Right lobe of liver (tissue), 6 donors: Measurements from ENCODE around the gene SCUBE1. TPM values are rescaled to one million over a fixed set of nuclear protein-coding genes. Genes with fewer than 3 reads are reported as not detected.

Source experiments
- ATAC-seq, 4 donors: fragments of 200-7000 bp; cut with Tn5 transposase; one replicate each; pipeline ENCODE4 v1.9.1; 2020; ENCODE audit warnings: mild to moderate bottlenecking in 4 of 4, moderate library complexity in 4 of 4
- DNase-seq, 3 donors: peaks; one replicate each; pipeline ENCODE4 v3.0.0-alpha.2; 2020
- H3K27ac ChIP-seq, 3 donors: fragments of 200-600 bp; one replicate each; pipeline ENCODE4 v1.8.0; 2022
- H3K27me3 ChIP-seq, 2 donors: fragments of 200-600 bp; one replicate each; pipeline ENCODE4 v1.8.0; 2022
- H3K36me3 ChIP-seq, 4 donors: fragments of 200-600 bp; sonication (generic) in 1 of 4; one replicate each; pipeline versions ENCODE4 v1.5.1 to v1.8.0; 2017 to 2022; ENCODE audit warnings: control low read depth in 1 of 4
- H3K4me1 ChIP-seq, 4 donors: fragments of 200-600 bp; sonication (generic) in 1 of 4; one replicate each; pipeline versions ENCODE4 v1.5.1 to v1.8.0; 2017 to 2022; ENCODE audit warnings: control low read depth in 1 of 4
- H3K4me3 ChIP-seq, 3 donors: fragments of 200-600 bp; one replicate each; pipeline ENCODE4 v1.8.0; 2022
- H3K9me3 ChIP-seq, 4 donors: fragments of 200-600 bp; sonication (generic) in 1 of 4; one replicate each; pipeline versions ENCODE4 v1.5.1 to v1.8.0; 2017 to 2022; ENCODE audit warnings: control low read depth in 1 of 4
- POLR2A ChIP-seq: fragments of 450-650 bp; IDR thresholded peaks from one replicate; pipeline ENCODE4 v1.6.1; 2017; ENCODE audit warnings: antibody characterized with exemption, mild to moderate bottlenecking
- WGBS: methylation state at CpG from one replicate; pipeline ENCODE4 v1.1.6; 2018; ENCODE audit warnings: low coverage, low lambda C conversion rate; ENCODE audit not compliant: insufficient coverage; ENCODE audit errors: missing lambda C conversion rate; 5-methylcytosine and 5-hydroxymethylcytosine counted together
- intact Hi-C, 2 donors: fragments of 100-400 bp; cut with DNase I; formaldehyde crosslinking; loops; one replicate each; pipeline versions ENCODE4 v1.11.2 to v1.14.1; 2022
- total RNA-seq, 6 experiments: library from RNA; depleted of rRNA in 2 of 6; stranded (reverse); fragments of >200 nt in 2 of 6; fragmentation: NEBNext Ultra II Directional in 3 of 6; extraction: Animal tissue kit (Norgen Biotek cat#: 25700) in 3 of 6; gene quantifications; one replicate each; pipeline versions ENCODE4 v1.1.0 to v1.2.4, GENCODE V29; 2016 to 2023
- TF ChIP-seq, protein P1 (sequence below), 4 donors: fragments of 200-600 bp in 3 of 4; fragments of 450-650 bp in 1 of 4; IDR thresholded peaks; one replicate each; pipeline versions ENCODE4 v1.5.1 to v1.8.0; 2016 to 2022; ENCODE audit warnings: antibody characterized with exemption in 4 of 4, mild to moderate bottlenecking in 2 of 4
- donor health status: DM: no; HTN: yes; CAD: no.
- donor health status: DM: no; HTN: no; CAD: no.
- donor health status: DM: no; HTN: no; CAD: no.
- donor health status: DM: no; HTN: yes; CAD: no.
- donor health status: DM: no; HTN: yes; CAD: no.

Gene SCUBE1
- total RNA-seq, 6 experiments from 2014 or later, result 0.73 to 11.7 (median 2.7) TPM

GRCh38 chr22:43293259-43293654 lies 49.9 kb downstream of the SCUBE1 start:
- H3K4me3 ChIP-seq, result no peak overlapping the region
- no peak for ATAC-seq
- no peaks in the 10 kb centered on the region for H3K9me3 ChIP-seq
- H3K27me3 ChIP-seq, result no peaks in the 10 kb centered on the region
- TF ChIP-seq POLR2A, result no peak
- TF ChIP-seq, protein P1, sequence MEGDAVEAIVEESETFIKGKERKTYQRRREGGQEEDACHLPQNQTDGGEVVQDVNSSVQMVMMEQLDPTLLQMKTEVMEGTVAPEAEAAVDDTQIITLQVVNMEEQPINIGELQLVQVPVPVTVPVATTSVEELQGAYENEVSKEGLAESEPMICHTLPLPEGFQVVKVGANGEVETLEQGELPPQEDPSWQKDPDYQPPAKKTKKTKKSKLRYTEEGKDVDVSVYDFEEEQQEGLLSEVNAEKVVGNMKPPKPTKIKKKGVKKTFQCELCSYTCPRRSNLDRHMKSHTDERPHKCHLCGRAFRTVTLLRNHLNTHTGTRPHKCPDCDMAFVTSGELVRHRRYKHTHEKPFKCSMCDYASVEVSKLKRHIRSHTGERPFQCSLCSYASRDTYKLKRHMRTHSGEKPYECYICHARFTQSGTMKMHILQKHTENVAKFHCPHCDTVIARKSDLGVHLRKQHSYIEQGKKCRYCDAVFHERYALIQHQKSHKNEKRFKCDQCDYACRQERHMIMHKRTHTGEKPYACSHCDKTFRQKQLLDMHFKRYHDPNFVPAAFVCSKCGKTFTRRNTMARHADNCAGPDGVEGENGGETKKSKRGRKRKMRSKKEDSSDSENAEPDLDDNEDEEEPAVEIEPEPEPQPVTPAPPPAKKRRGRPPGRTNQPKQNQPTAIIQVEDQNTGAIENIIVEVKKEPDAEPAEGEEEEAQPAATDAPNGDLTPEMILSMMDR (IDR thresholded peaks at IDR 0.05), result no peak
- H3K36me3 ChIP-seq, result no peaks in the 10 kb centered on the region
- intact Hi-C loops, result no loop called here
- no peak for DNase-seq
- WGBS, result no CpG with 5 or more reads among the region's 17 CpGs
- H3K4me1 ChIP-seq, result peaks cover 0 to 8% (median 0%) of the 10 kb centered on the region in 4 donors
- no peak overlapping the region for H3K27ac ChIP-seq

GRCh38 chr22:43292630-43293018 lies 50.5 kb downstream of the SCUBE1 start:
- H3K27me3 ChIP-seq, result no peaks in the 10 kb centered on the region
- no peak for ATAC-seq
- DNase-seq, result no peak
- TF ChIP-seq, protein P1 (IDR thresholded peaks at IDR 0.05), result no peak
- TF ChIP-seq POLR2A, result no peak
- intact Hi-C loops, result no loop called here
- H3K4me3 ChIP-seq, result no peak overlapping the region
- H3K36me3 ChIP-seq, result no peaks in the 10 kb centered on the region
- H3K4me1 ChIP-seq, result peaks cover 0 to 3% (median 0%) of the 10 kb centered on the region in 4 donors
- H3K27ac ChIP-seq, result no peak overlapping the region
- H3K9me3 ChIP-seq, result no peaks in the 10 kb centered on the region
- WGBS, result 100% methylated on average over 4 of the region's 9 CpGs

DNA sequence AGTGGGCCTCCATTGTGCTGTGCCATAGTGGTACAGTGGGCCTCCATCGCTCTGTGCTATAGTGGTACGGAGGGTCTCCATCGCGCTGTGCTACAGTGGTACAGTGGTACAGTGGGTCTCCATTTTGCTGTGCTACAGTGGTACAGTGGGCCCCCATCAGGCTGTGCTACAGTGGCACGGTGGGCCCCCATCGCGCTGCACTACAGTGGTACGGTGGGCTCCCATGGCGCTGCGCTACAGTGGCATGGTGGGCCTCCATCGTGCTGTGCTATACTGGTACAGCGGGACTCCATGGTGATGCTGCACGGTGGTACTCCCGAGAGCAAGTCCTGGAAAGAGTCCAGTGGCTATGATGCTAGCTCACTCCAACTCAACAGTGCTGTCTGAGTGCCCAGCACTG lies 51.8 kb downstream of the SCUBE1 start:
- Histone ChIP-seq H3K4me3 (no peak overlapping the region), H3K27me3 (no peaks in the 10 kb centered on the region), H3K27ac (no peak overlapping the region), H3K36me3 (no peaks in the 10 kb centered on the region), H3K9me3 (no peaks in the 10 kb centered on the region), H3K4me1 (no peaks in the 10 kb centered on the region)
- no peak for TF ChIP-seq POLR2A
- TF ChIP-seq, protein P1 (IDR thresholded peaks at IDR 0.05), result no peak
- ATAC-seq (no peak), DNase-seq (no peak)
- intact Hi-C loops, result no loop called here
- WGBS, result 90% methylated on average over 2 of the region's 14 CpGs

DNA sequence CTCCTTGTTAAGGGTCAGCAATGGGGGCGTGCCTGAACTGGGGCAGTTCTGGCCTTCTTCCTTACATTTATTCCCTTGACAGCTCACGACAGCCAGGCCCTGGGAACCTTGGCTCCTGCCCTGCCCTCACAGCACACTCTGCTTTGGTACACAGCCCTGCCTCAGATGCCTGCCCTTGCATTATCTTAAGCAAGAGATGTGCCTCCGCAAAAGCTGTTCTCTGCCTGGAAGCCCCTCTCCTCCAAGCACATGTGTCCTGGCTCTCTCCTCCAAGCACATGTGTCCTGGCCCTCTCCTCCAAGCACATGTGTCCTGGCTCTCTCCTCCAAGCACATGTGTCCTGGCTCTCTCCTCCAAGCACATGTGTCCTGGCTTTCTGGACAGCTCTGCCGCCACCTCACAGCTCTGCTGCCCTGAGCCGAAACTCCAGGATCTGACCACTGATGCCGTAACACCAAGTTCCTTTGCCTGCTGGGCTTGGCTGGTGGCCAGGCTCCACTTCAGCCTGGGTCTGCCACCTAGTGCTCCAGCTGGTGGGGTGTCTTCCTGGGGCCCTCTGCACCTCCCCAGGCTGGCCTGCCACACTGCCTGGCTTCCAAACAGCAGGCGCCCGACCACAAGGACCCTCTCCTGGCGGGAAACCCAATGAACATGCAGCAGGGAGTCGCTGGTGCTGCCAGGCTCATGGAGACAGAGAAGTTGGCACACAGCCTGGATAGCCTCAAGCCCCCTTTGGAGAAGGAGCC lies 53.0 kb downstream of the SCUBE1 start:
- Histone ChIP-seq H3K27me3 (no peaks in the 10 kb centered on the region), H3K4me1 (no peaks in the 10 kb centered on the region), H3K9me3 (no peaks in the 10 kb centered on the region), H3K4me3 (no peak overlapping the region), H3K27ac (no peak overlapping the region), H3K36me3 (no peaks in the 10 kb centered on the region)
- WGBS, result 77% methylated on average over 4 of the region's 10 CpGs
- ATAC-seq (no peak), DNase-seq (no peak)
- TF ChIP-seq, protein P1 (IDR thresholded peaks at IDR 0.05), result no peak
- no peak for TF ChIP-seq POLR2A
- intact Hi-C loops, result no loop called here
